ENCODE data around the gene PARN. TPM values are rescaled to one million over a fixed set of nuclear protein-coding genes. Genes with fewer than 3 reads are reported as not detected.
"Not testable (repeated sequence)": the region's sequence is repeated elsewhere in the genome, so short reads cannot be mapped to it uniquely, and the experiment has no call there.

The PARN gene
- total RNA-seq, 1 donor from 2014 or later, result 16.8 TPM

DNA sequence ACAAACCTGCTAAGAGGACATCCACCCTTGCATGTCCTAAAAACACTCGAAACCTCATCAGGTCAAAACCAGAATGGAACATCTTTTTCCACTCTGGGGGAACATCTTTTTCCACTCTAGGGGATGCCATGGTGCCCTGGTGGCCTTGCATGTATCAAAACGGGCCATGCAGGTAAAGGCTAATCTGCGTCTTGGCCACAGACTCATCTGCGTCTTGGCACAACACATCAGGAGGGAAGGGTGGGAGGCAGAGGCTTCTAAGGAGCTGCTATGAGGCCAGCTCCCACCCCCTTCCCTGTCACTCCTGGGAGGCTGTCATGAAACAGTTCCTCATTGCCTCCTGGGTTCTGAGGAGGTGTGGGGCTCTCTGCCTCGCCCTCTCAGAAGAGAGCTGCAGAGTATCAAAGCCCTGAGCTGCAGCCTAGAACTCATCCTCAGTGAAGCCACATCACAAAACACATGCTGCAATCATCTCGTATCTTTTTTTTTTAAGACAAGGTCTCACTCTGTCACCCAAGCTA lies 27.6 kb downstream of the PARN start:
- H3K36me3 ChIP-seq, result peaks cover 96% of the 10 kb centered on the region
- DNase-seq, result no peak
- H3K27me3 ChIP-seq (ENCODE audit: low read depth), result no peaks in the 10 kb centered on the region
- intact Hi-C loops (cut with micrococcal nuclease), result no loop called here
- H3K4me3 ChIP-seq, result no peak overlapping the region
- TF ChIP-seq, protein P1, sequence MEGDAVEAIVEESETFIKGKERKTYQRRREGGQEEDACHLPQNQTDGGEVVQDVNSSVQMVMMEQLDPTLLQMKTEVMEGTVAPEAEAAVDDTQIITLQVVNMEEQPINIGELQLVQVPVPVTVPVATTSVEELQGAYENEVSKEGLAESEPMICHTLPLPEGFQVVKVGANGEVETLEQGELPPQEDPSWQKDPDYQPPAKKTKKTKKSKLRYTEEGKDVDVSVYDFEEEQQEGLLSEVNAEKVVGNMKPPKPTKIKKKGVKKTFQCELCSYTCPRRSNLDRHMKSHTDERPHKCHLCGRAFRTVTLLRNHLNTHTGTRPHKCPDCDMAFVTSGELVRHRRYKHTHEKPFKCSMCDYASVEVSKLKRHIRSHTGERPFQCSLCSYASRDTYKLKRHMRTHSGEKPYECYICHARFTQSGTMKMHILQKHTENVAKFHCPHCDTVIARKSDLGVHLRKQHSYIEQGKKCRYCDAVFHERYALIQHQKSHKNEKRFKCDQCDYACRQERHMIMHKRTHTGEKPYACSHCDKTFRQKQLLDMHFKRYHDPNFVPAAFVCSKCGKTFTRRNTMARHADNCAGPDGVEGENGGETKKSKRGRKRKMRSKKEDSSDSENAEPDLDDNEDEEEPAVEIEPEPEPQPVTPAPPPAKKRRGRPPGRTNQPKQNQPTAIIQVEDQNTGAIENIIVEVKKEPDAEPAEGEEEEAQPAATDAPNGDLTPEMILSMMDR (IDR thresholded peaks at IDR 0.05; ENCODE audit: borderline replicate concordance), result no peak
- no peaks in the 10 kb centered on the region for H3K9me3 ChIP-seq (replicated peaks)
- no peaks in the 10 kb centered on the region for H3K4me1 ChIP-seq
- H3K27ac ChIP-seq (replicated peaks), result no peak overlapping the region

DNA sequence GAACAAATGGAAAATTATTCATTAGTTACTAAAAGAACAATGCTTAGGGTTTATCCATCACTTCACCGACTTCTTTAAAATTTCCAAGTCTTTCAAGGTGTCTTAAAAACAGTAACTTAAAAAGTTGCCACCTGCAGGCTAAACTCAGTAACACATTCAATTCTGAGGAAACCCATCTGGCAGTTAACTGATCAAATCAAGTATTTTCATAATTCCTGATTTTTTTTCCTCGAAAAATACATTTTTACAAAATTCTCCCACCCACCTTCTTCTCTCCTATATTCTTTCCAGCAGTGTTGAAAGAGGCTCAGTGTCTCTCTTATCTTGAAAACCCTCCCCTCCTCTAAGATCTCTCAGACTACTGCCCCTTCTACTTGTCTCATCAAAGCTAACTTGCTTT lies 29.9 kb downstream of the PARN start:
- DNase-seq, result no peak
- no peaks in the 10 kb centered on the region for H3K27me3 ChIP-seq (ENCODE audit: low read depth)
- TF ChIP-seq, protein P1 (IDR thresholded peaks at IDR 0.05; ENCODE audit: borderline replicate concordance), result peak; percentile 53
- intact Hi-C loops (cut with micrococcal nuclease), result no loop called here
- no peak overlapping the region for H3K4me3 ChIP-seq
- no peaks in the 10 kb centered on the region for H3K4me1 ChIP-seq
- H3K36me3 ChIP-seq, result peaks cover 94% of the 10 kb centered on the region
- no peaks in the 10 kb centered on the region for H3K9me3 ChIP-seq (replicated peaks)
- no peak overlapping the region for H3K27ac ChIP-seq (replicated peaks)

DNA sequence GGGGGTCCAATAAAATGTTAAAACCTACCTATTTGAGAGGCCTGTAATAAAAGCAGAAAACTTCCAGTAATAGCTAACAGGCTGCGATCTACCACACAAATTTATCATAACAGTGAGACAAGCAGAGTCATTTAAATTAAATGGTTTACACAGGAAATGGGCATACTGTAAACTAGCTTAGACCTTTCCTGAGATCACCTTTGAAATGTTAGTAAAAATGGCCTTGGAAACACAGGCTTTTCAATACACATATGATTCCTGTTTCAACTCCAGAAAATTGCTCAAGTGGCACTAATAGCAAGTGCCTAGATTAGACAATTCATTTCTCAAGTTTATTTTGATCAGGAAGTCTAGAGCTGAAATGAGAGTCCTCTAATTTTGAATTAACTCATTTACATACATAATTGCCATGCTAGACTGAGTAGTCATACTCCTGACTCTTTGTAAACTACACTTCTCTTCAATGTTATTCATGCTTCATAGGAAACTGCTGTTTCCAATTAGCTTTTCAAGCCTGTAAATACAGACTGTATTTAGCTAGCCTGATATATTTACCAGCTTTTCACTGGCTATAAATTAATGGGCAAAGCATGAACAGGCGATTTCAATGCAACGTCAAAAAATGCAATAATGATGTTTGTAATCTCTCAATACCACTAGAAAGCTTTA lies 43.3 kb downstream of the PARN start:
- TF ChIP-seq, protein P1 (IDR thresholded peaks at IDR 0.05; ENCODE audit: borderline replicate concordance), result no peak
- Histone ChIP-seq H3K9me3 (replicated peaks) (no peaks in the 10 kb centered on the region), H3K4me3 (no peak overlapping the region), H3K27me3 (ENCODE audit: low read depth) (no peaks in the 10 kb centered on the region), H3K36me3 (peaks cover 83% of the 10 kb centered on the region), H3K4me1 (no peaks in the 10 kb centered on the region), H3K27ac (replicated peaks) (no peak overlapping the region)
- DNase-seq, result no peak
- intact Hi-C loops (cut with micrococcal nuclease), result no loop called here

DNA sequence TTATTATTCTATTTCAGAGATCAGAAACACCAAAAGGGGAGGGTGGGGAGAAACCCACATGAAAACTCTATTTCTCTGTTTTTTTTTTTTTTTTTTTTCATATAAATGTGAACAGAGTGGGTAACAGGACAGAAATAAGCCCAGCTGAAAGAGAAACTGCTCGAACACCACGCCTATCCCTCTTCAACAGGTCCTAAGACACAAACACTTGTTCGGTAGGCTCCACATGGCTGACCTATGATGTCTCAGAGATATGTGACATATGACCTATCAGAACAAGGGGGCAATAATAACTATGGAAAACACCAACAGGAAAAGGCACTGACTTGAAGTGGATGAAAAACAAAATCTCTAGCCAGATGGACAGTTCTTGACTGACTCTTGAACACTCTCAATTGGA lies 44.8 kb downstream of the PARN start:
- TF ChIP-seq, protein P1 (IDR thresholded peaks at IDR 0.05; ENCODE audit: borderline replicate concordance), result no peak
- H3K27me3 ChIP-seq (ENCODE audit: low read depth), result no peaks in the 10 kb centered on the region
- peaks cover 83% of the 10 kb centered on the region for H3K36me3 ChIP-seq
- no peak overlapping the region for H3K4me3 ChIP-seq
- no peak for DNase-seq
- H3K27ac ChIP-seq (replicated peaks), result no peak overlapping the region
- intact Hi-C loops (cut with micrococcal nuclease), result no loop called here
- no peaks in the 10 kb centered on the region for H3K4me1 ChIP-seq
- no peaks in the 10 kb centered on the region for H3K9me3 ChIP-seq (replicated peaks)

DNA sequence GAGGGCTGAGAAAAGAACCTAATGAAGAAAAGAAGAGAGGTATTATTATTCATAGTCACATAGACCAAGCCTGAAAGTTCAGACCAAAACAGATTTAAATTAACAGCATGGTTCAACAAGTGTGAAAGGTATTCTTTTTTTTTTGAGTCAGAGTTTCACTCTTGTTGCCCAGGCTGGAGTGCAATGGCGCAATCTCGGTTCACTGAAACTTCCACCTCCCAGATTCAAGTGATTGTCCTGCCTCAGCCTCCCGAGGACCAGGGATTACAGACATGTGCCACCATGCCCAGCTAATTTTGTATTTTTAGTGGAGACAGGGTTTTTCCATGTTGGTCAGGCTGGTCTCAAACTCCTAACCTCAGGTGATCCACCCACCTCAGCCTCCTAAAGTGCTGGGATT lies 49.1 kb downstream of the PARN start:
- H3K4me3 ChIP-seq; H3K9me3 ChIP-seq (replicated peaks); H3K27ac ChIP-seq (replicated peaks); H3K27me3 ChIP-seq (ENCODE audit: low read depth); H3K4me1 ChIP-seq; DNase-seq; intact Hi-C loops (cut with micrococcal nuclease): not testable (repeated sequence)
- H3K36me3 ChIP-seq, result peaks cover 91% of the 10 kb centered on the region

DNA sequence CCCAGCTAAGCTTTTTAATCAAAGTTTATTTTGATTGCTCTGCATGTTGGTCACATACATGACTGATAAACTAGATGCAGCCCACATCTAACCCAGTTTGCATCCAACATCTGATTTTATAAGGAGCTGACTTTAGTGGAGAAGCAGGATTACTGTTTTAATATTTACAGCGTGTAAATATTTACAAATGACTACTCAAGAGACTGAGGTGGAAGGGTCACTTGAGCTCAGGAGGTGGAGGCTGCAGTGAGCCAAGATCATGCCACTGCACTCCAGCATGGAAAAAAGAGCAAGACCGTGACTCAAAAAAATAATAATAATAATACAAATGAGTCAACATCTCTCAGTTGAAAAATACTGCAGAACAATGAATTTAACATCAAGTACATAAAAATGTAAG lies 50.8 kb downstream of the PARN start:
- intact Hi-C loops (cut with micrococcal nuclease), result no loop called here
- TF ChIP-seq, protein P1 (IDR thresholded peaks at IDR 0.05; ENCODE audit: borderline replicate concordance), result no peak
- DNase-seq, result no peak
- H3K4me1 ChIP-seq, result no peaks in the 10 kb centered on the region
- peaks cover 98% of the 10 kb centered on the region for H3K36me3 ChIP-seq
- H3K27me3 ChIP-seq (ENCODE audit: low read depth), result no peaks in the 10 kb centered on the region
- H3K27ac ChIP-seq (replicated peaks), result no peak overlapping the region
- H3K9me3 ChIP-seq (replicated peaks), result no peaks in the 10 kb centered on the region
- H3K4me3 ChIP-seq, result no peak overlapping the region
